Suprapubic skin (tissue), 4 donors: ENCODE data around the gene KDM2A. TPM values are rescaled to one million over a fixed set of nuclear protein-coding genes. Genes with fewer than 3 reads are reported as not detected.
A peak's percentile ranks its signal among the peaks of the same experiment; 100 is the strongest.
"Not testable (repeated sequence)": the region's sequence is repeated elsewhere in the genome, so short reads cannot be mapped to it uniquely, and the experiment has no call there.

ENCODE experiments used
- DNase-seq, 2 donors: peaks; one replicate each; pipeline ENCODE4 v3.0.0-alpha.2; 2019; ENCODE audit warnings: low spot score in 2 of 2
- H3K27ac ChIP-seq: fragments of 200-600 bp; sonication (generic); one replicate; pipeline ENCODE4 v1.5.1; 2019
- H3K27me3 ChIP-seq: fragments of 200-600 bp; sonication (generic); one replicate; pipeline ENCODE4 v1.5.1; 2019
- H3K36me3 ChIP-seq: fragments of 200-600 bp; sonication (generic); one replicate; pipeline ENCODE4 v1.5.1; 2019
- H3K4me1 ChIP-seq: fragments of 200-600 bp; sonication (generic); one replicate; pipeline ENCODE4 v1.5.1; 2019
- H3K4me3 ChIP-seq: fragments of 200-600 bp; sonication (generic); one replicate; pipeline ENCODE4 v1.5.1; 2019; ENCODE audit warnings: mild to moderate bottlenecking
- H3K9me3 ChIP-seq: fragments of 200-600 bp; sonication (generic); one replicate; pipeline ENCODE4 v1.5.1; 2019
- CTCF ChIP-seq, 2 donors: fragments of 200-600 bp in 1 of 2; fragments of 450-650 bp in 1 of 2; sonication (generic) in 1 of 2; IDR thresholded peaks; one replicate each; pipeline ENCODE4 v1.5.1; 2016 to 2019; ENCODE audit warnings: antibody characterized with exemption in 2 of 2, mild to moderate bottlenecking in 1 of 2, moderate library complexity in 1 of 2
- EP300 ChIP-seq: sonication (generic); formaldehyde crosslinking; IDR thresholded peaks from one replicate; pipeline ENCODE4 v1.6.1; 2017; ENCODE audit warnings: antibody characterized with exemption
- POLR2A ChIP-seq, 2 donors: fragments of 450-650 bp; IDR thresholded peaks; one replicate each; pipeline ENCODE4 v1.6.1; 2017; ENCODE audit warnings: antibody characterized with exemption in 2 of 2, mild to moderate bottlenecking in 2 of 2, moderate library complexity in 2 of 2
- POLR2AphosphoS5 ChIP-seq, 3 donors: sonication (generic); formaldehyde crosslinking; IDR thresholded peaks; one replicate each; pipeline ENCODE4 v1.6.1; 2017; ENCODE audit warnings: antibody characterized with exemption in 3 of 3
- WGBS: methylation state at CpG from one replicate; pipeline ENCODE4 v1.1.5; 2018; 5-methylcytosine and 5-hydroxymethylcytosine counted together
- total RNA-seq, 4 donors: library from RNA; depleted of rRNA; stranded (reverse); fragments of >200 nt; gene quantifications; one replicate each; pipeline ENCODE4 v1.1.0, GENCODE V29; 2016

Gene KDM2A
- total RNA-seq, 4 donors from 2014 or later = 76.0 to 142 (median 84.8) TPM

GRCh38 chr11:67233584-67234190, 114.6 kb downstream of the KDM2A start:
- no peak overlapping the region for H3K27ac ChIP-seq
- no peaks in the 10 kb centered on the region for H3K27me3 ChIP-seq
- TF ChIP-seq POLR2A (IDR thresholded peaks at IDR 0.05) = no peak
- peaks cover 41% of the 10 kb centered on the region for H3K36me3 ChIP-seq
- no peak for DNase-seq
- H3K4me3 ChIP-seq = no peak overlapping the region
- H3K4me1 ChIP-seq = peaks cover 17% of the 10 kb centered on the region
- no peaks in the 10 kb centered on the region for H3K9me3 ChIP-seq
- WGBS = 74% methylated on average over 7 of the region's 7 CpGs

- 71% methylated on average over 8 of the region's 8 CpGs for WGBS
- H3K4me3 ChIP-seq, H3K9me3 ChIP-seq, H3K27me3 ChIP-seq, DNase-seq: not testable (repeated sequence)
- Histone ChIP-seq H3K36me3 (peaks cover 32% of the 10 kb centered on the region), H3K27ac (peak overlapping the region; percentile 41), H3K4me1 (peaks cover 26% of the 10 kb centered on the region)
Observed at GRCh38 chr11:67234571-67234970, 115.5 kb downstream of the KDM2A start.

GRCh38 chr11:67237574-67237973, 118.5 kb downstream of the KDM2A start:
- H3K9me3 ChIP-seq = no peaks in the 10 kb centered on the region
- 95% methylated on average over 1 of the region's 1 CpG for WGBS
- no peak for TF ChIP-seq POLR2A (IDR thresholded peaks at IDR 0.05)
- TF ChIP-seq EP300 = no peak
- no peak for TF ChIP-seq CTCF (IDR thresholded peaks at IDR 0.05)
- no peak for TF ChIP-seq POLR2AphosphoS5 (IDR thresholded peaks at IDR 0.05)
- no peaks in the 10 kb centered on the region for H3K27me3 ChIP-seq
- peaks cover 45% of the 10 kb centered on the region for H3K4me1 ChIP-seq
- no peak overlapping the region for H3K4me3 ChIP-seq
- H3K36me3 ChIP-seq = peaks cover 7% of the 10 kb centered on the region
- DNase-seq = no peak
- no peak overlapping the region for H3K27ac ChIP-seq

GRCh38 chr11:67238894-67239782, 120.1 kb downstream of the KDM2A start:
- no peaks in the 10 kb centered on the region for H3K27me3 ChIP-seq
- no peak for DNase-seq
- H3K4me3 ChIP-seq = peak overlapping the region; percentile 72
- H3K4me1 ChIP-seq = peaks cover 55% of the 10 kb centered on the region
- TF ChIP-seq CTCF (IDR thresholded peaks at IDR 0.05) (no peak), EP300 (no peak), POLR2A (IDR thresholded peaks at IDR 0.05) (no peak), POLR2AphosphoS5 (IDR thresholded peaks at IDR 0.05) (no peak)
- 10% methylated on average over 10 of the region's 10 CpGs for WGBS
- no peaks in the 10 kb centered on the region for H3K9me3 ChIP-seq
- H3K27ac ChIP-seq = peak overlapping the region; percentile 98
- peaks cover 12% of the 10 kb centered on the region for H3K36me3 ChIP-seq

- H3K36me3 ChIP-seq = peaks cover 20% of the 10 kb centered on the region
- peak overlapping the region; percentile 98 for H3K27ac ChIP-seq
- no peak for TF ChIP-seq CTCF (IDR thresholded peaks at IDR 0.05)
- TF ChIP-seq POLR2A (IDR thresholded peaks at IDR 0.05) = peak; percentile 79 to 87
- TF ChIP-seq POLR2AphosphoS5 (IDR thresholded peaks at IDR 0.05) = peak; percentile 79 to 99 (median 97)
- WGBS = under 1% methylated on average over 22 of the region's 31 CpGs
- peaks cover 48% of the 10 kb centered on the region for H3K4me1 ChIP-seq
- H3K27me3 ChIP-seq = no peaks in the 10 kb centered on the region
- DNase-seq = peak; percentile 97 to 98
- H3K9me3 ChIP-seq = no peaks in the 10 kb centered on the region
- H3K4me3 ChIP-seq = peak overlapping the region; percentile 72
Observed at GRCh38 chr11:67239783-67240575, 120.9 kb downstream of the KDM2A start.
